B cell (primary cell): ENCODE measurements around the gene PSAT1. TPM values are rescaled to one million over a fixed set of nuclear protein-coding genes. Genes with fewer than 3 reads are reported as not detected.
A peak's percentile ranks its signal among the peaks of the same experiment; 100 is the strongest.

ENCODE experiments used
- ATAC-seq: fragments of 200-7000 bp; cut with Tn5 transposase; one replicate; pipeline ENCODE4 v1.10.0; 2021; ENCODE audit warnings: low read depth, mild to moderate bottlenecking, moderate number of reproducible peaks, moderate library complexity
- CTCF ChIA-PET: fragments of 350-600 bp; sonication (Branson Sonifier 250); formaldehyde crosslinking; loops from one replicate; lab custom pipeline; 2021; ENCODE audit warnings: antibody characterized with exemption, inconsistent platforms; lab: Charles Lee
- POLR2A ChIA-PET: fragments of 350-600 bp; sonication (Branson Sonifier 250); formaldehyde crosslinking; loops from one replicate; lab custom pipeline; 2021; ENCODE audit warnings: antibody characterized with exemption; lab: Charles Lee
- DNase-seq: peaks from one replicate; pipeline ENCODE4 v3.0.0; 2013
- H2AFZ ChIP-seq: 2 replicates; pipeline ENCODE4 v1.6.1; 2012; ENCODE audit warnings: mild to moderate bottlenecking, low read depth, low read length; ENCODE audit not compliant: insufficient read depth, poor library complexity, severe bottlenecking
- H3K27ac ChIP-seq, 2 donors: 1 replicate in 1 of 2; 2 replicates in 1 of 2; pipeline ENCODE4 v1.5.1; 2012 to 2013; ENCODE audit warnings: low read length in 2 of 2, mild to moderate bottlenecking in 2 of 2, moderate library complexity in 1 of 2
- H3K27me3 ChIP-seq, 4 experiments: fragments of 200-600 bp in 1 of 4; sonication (generic) in 1 of 4; replicated peaks in 1 of 4; 1 replicate in 2 of 4; 2 replicates in 2 of 4; pipeline versions ENCODE4 v1.6.1 to v1.7.0; 2013 to 2016; ENCODE audit warnings: low read length in 3 of 4, mild to moderate bottlenecking in 2 of 4, mixed read lengths in 1 of 4, moderate library complexity in 1 of 4; ENCODE audit not compliant: insufficient read depth in 4 of 4, control insufficient read depth in 3 of 4; ENCODE audit errors: control extremely low read depth in 1 of 4
- H3K36me3 ChIP-seq, 2 experiments: replicated peaks in 1 of 2; 1 replicate in 1 of 2; 2 replicates in 1 of 2; pipeline versions ENCODE4 v1.6.1 to v1.7.1; 2013; ENCODE audit warnings: low read length in 1 of 2; ENCODE audit not compliant: insufficient read depth in 2 of 2, control insufficient read depth in 1 of 2; ENCODE audit errors: control extremely low read depth in 1 of 2, extremely low read depth in 1 of 2
- H3K4me1 ChIP-seq, 2 donors: fragments of 200-600 bp in 1 of 2; sonication (generic) in 1 of 2; 1 replicate in 1 of 2; 2 replicates in 1 of 2; pipeline versions ENCODE4 v1.5.1 to v1.6.1; 2013 to 2017; ENCODE audit warnings: low read length in 2 of 2; ENCODE audit not compliant: control insufficient read depth in 2 of 2, insufficient read depth in 2 of 2
- H3K4me2 ChIP-seq: replicated peaks from 2 replicates; pipeline ENCODE3; 2012; ENCODE audit warnings: mild to moderate bottlenecking, low read depth, low read length; ENCODE audit not compliant: poor library complexity, severe bottlenecking
- H3K4me3 ChIP-seq, 5 experiments: fragments of 200-600 bp in 1 of 5; sonication (generic) in 1 of 5; 1 replicate in 3 of 5; 2 replicates in 2 of 5; pipeline versions ENCODE4 v1.5.1 to v1.7.0; 2011 to 2016; ENCODE audit warnings: low read length in 4 of 5, mild to moderate bottlenecking in 4 of 5, low read depth in 2 of 5, control low read depth in 1 of 5, moderate library complexity in 1 of 5; ENCODE audit not compliant: insufficient read depth in 1 of 5; ENCODE audit errors: control extremely low read depth in 1 of 5, extremely low read depth in 1 of 5
- H3K79me2 ChIP-seq: fragments of 200-600 bp; sonication (generic); one replicate; pipeline ENCODE4 v1.6.0; 2016; ENCODE audit warnings: low read length; ENCODE audit not compliant: control insufficient read depth, insufficient read depth
- H3K9ac ChIP-seq: fragments of 200-600 bp; sonication (generic); 2 replicates; pipeline ENCODE4 v1.6.1; 2017; ENCODE audit warnings: mild to moderate bottlenecking, low read length, moderate library complexity
- H3K9me3 ChIP-seq, 3 donors: one replicate each; pipeline versions ENCODE4 v1.6.1 to v1.7.1; 2013; ENCODE audit warnings: low read length in 2 of 3; ENCODE audit not compliant: control insufficient read depth in 2 of 3, insufficient read depth in 1 of 3; ENCODE audit errors: control extremely low read depth in 1 of 3
- H4K20me1 ChIP-seq: 2 replicates; pipeline ENCODE4 v1.6.0; 2012; ENCODE audit warnings: mild to moderate bottlenecking, low read length; ENCODE audit not compliant: insufficient read depth, control insufficient read depth, poor library complexity, severe bottlenecking
- H3K27ac Mint-ChIP-seq: one replicate; pipeline ENCODE4 v1.8.0; 2021; ENCODE audit warnings: mixed read lengths
- H3K27me3 Mint-ChIP-seq: one replicate; pipeline ENCODE4 v1.8.0; 2021; ENCODE audit warnings: mixed read lengths
- H3K4me1 Mint-ChIP-seq: one replicate; pipeline ENCODE4 v1.8.0; 2021; ENCODE audit warnings: mixed read lengths
- H3K4me3 Mint-ChIP-seq: one replicate; pipeline ENCODE4 v1.8.0; 2021; ENCODE audit warnings: mixed read lengths
- H3K9me3 Mint-ChIP-seq: one replicate; pipeline ENCODE4 v1.8.0; 2022; ENCODE audit warnings: mixed read lengths; ENCODE audit not compliant: insufficient read depth
- EZH2 ChIP-seq: IDR thresholded peaks from 2 replicates; pipeline ENCODE4 v1.6.1; 2012; ENCODE audit warnings: borderline replicate concordance, low read depth, mild to moderate bottlenecking, moderate library complexity, low read length; ENCODE audit not compliant: insufficient read depth, poor library complexity, severe bottlenecking
- WGBS: methylation state at CpG from one replicate; pipeline ENCODE4 v1.1.5; 2013; ENCODE audit warnings: missing lambda C conversion rate; ENCODE audit not compliant: insufficient coverage; 5-methylcytosine and 5-hydroxymethylcytosine counted together
- intact Hi-C: fragments of 100-400 bp; cut with micrococcal nuclease; formaldehyde crosslinking; loops from one replicate; pipeline ENCODE4 v1.10.0; 2022
- polyA minus RNA-seq: library from RNA; depleted of rRNA, polyadenylated mRNA; stranded (reverse); fragments of >200 nt; gene quantifications from 2 replicates; pipeline ENCODE4 v1.2.3, GENCODE V29; 2012
- polyA plus RNA-seq: library from polyadenylated mRNA; depleted of rRNA; stranded (reverse); fragments of >200 nt; gene quantifications from 2 replicates; pipeline ENCODE4 v1.2.3, GENCODE V29; 2012
- total RNA-seq, 2 donors: library from RNA; stranded (reverse); fragments of 120-200 nt in 1 of 2; gene quantifications; 1 replicate in 1 of 2; 2 replicates in 1 of 2; pipeline versions ENCODE4 v1.2.3 to v1.2.4, GENCODE V29; 2013 to 2022
- TF ChIP-seq, protein P1 (sequence below): fragments of 200-600 bp; IDR thresholded peaks from one replicate; pipeline ENCODE4 v1.8.0; 2022; ENCODE audit warnings: antibody characterized with exemption, mild to moderate bottlenecking

Gene PSAT1
- total RNA-seq (5.0 and 5.2 TPM in 2 replicates), polyA plus RNA-seq (0.61 and 1.2 TPM in 2 replicates), polyA minus RNA-seq (1.4 and 1.7 TPM in 2 replicates)
- 2.4 TPM for total RNA-seq (2013)

GRCh38 chr9:78296893-78297671 lies at the start of gene PSAT1:
Gene PSAT1 (plus strand): TSS chr9:78297125. CDS start chr9:78297211, 86 bp downstream.
- H4K20me1 ChIP-seq: no peaks in the 10 kb centered on the region
- H3K79me2 ChIP-seq: no peaks in the 10 kb centered on the region
- H3K9me3 ChIP-seq: peaks cover 0 to 4% (median 0%) of the 10 kb centered on the region in 3 donors
- peak within 1 kb of the TSS; percentile 67 to 77 (median 70) for H3K4me3 ChIP-seq
- no peak within 1 kb of the TSS for H3K27ac ChIP-seq
- H3K4me2 ChIP-seq: peak within 1 kb of the TSS; percentile 95
- POLR2A ChIA-PET: interaction anchor here (0.6 kb wide), 1 partner anchor 34 kb away, joined by 3 read pairs; no protein-coding TSS in a partner anchor
- no peaks in the 10 kb centered on the region for H3K36me3 ChIP-seq
- peak within 1 kb of the TSS; percentile 71 for H3K9ac ChIP-seq
- Mint-ChIP-seq H3K27ac (peak within 1 kb of the TSS; percentile 70), H3K27me3 (no peaks in the 10 kb centered on the region), H3K4me1 (peaks cover 18% of the 10 kb centered on the region), H3K9me3 (no peaks in the 10 kb centered on the region), H3K4me3 (peak within 1 kb of the TSS; percentile 87)
- 1% methylated on average over 76 of the region's 76 CpGs for WGBS
- DNase-seq (peak; percentile 88), ATAC-seq (peak; percentile 97)
- CTCF ChIA-PET: no interaction called here
- TF ChIP-seq EZH2: no peak
- TF ChIP-seq, protein P1, sequence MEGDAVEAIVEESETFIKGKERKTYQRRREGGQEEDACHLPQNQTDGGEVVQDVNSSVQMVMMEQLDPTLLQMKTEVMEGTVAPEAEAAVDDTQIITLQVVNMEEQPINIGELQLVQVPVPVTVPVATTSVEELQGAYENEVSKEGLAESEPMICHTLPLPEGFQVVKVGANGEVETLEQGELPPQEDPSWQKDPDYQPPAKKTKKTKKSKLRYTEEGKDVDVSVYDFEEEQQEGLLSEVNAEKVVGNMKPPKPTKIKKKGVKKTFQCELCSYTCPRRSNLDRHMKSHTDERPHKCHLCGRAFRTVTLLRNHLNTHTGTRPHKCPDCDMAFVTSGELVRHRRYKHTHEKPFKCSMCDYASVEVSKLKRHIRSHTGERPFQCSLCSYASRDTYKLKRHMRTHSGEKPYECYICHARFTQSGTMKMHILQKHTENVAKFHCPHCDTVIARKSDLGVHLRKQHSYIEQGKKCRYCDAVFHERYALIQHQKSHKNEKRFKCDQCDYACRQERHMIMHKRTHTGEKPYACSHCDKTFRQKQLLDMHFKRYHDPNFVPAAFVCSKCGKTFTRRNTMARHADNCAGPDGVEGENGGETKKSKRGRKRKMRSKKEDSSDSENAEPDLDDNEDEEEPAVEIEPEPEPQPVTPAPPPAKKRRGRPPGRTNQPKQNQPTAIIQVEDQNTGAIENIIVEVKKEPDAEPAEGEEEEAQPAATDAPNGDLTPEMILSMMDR: no peak
- H2AFZ ChIP-seq: peak within 1 kb of the TSS; percentile 95
- intact Hi-C loops: loop anchor here (1.0 to 10.0 kb wide), 4 partner anchors 61 to 1902 kb away; partner anchors contain the start of genes CEP78, RFK, TLE4 and VPS13A
- H3K4me1 ChIP-seq: peaks cover 17 to 26% of the 10 kb centered on the region in 2 donors
- peaks cover 0 to 17% (median 6%) of the 10 kb centered on the region in 4 experiments for H3K27me3 ChIP-seq

- H3K27ac Mint-ChIP-seq: no peak overlapping the region
- Histone ChIP-seq H3K36me3 (peaks cover 1 to 9% of the 10 kb centered on the region in 2 experiments), H2AFZ (no peak overlapping the region), H3K9me3 (no peaks in the 10 kb centered on the region), H3K9ac (no peak overlapping the region), H3K4me1 (no peaks in the 10 kb centered on the region), H3K4me3 (no peak overlapping the region), H4K20me1 (no peaks in the 10 kb centered on the region), H3K79me2 (no peaks in the 10 kb centered on the region), H3K27ac (no peak overlapping the region), H3K27me3 (no peaks in the 10 kb centered on the region), H3K4me2 (no peak overlapping the region)
- ChIA-PET POLR2A (no interaction called here), CTCF (no interaction called here)
- no peaks in the 10 kb centered on the region for H3K4me1 Mint-ChIP-seq
- no peak for TF ChIP-seq EZH2
- TF ChIP-seq, protein P1: no peak
- no peak overlapping the region for H3K4me3 Mint-ChIP-seq
- no peaks in the 10 kb centered on the region for H3K27me3 Mint-ChIP-seq
- intact Hi-C loops: no loop called here
- WGBS: no CpG with 5 or more reads among the region's 1 CpG
- no peak for DNase-seq
- no peaks in the 10 kb centered on the region for H3K9me3 Mint-ChIP-seq
- no peak for ATAC-seq
These were observed 48.3 kb upstream of the PSAT1 start for GRCh38 chr9:78248635-78249034.
